GM21381 (cell line): Measurements from ENCODE around the gene KRTAP10-5.
"Not testable (repeated sequence)": the region's sequence is repeated elsewhere in the genome, so short reads cannot be mapped to it uniquely, and the experiment has no call there.

Experiments used
- ATAC-seq: cut with Tn5 transposase; IDR thresholded peaks from one replicate; pipeline ENCODE4 v1.9.1; 2021; ENCODE audit warnings: mild to moderate bottlenecking, moderate library complexity; ENCODE audit not compliant: unreplicated experiment

The KRTAP10-5 gene

GRCh38 chr21:44580231-44580821 lies at the start of gene KRTAP10-5:
TSS of gene KRTAP10-5 (minus strand) at chr21:44580604. CDS start at chr21:44580578, 26 bp downstream.
- not testable (repeated sequence) for ATAC-seq

- ATAC-seq: no peak
Measured at GRCh38 chr21:44628707-44629391, 48.4 kb upstream of the KRTAP10-5 start.

- not testable (repeated sequence) for ATAC-seq
Measured at GRCh38 chr21:44627831-44628233, 47.4 kb upstream of the KRTAP10-5 start.

DNA sequence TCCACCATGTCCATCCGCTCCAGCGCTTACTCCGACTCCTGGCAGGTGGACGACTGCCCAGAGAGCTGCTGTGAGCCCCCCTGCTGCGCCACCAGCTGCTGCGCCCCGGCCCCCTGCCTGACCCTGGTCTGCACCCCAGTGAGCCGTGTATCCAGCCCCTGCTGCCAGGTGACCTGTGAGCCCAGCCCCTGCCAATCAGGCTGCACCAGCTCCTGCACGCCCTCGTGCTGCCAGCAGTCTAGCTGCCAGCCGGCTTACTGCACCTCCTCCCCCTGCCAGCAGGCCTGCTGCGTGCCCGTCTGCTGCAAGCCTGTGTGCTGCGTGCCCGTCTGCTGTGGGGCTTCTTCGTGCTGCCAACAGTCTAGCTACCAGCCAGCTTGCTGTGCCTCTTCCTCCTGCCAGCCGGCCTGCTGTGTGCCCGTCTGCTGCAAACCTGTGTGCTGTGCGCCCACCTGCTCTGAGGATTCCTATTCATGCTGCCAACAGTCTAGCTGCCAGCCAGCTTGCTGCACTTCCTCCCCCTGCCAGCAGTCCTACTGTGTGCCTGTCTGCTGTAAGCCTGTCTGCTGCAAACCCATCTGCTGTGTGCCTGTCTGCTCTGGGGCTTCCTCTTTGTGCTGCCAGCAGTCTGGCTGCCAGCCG lies 46.9 kb upstream of the KRTAP10-5 start:
- not testable (repeated sequence) for ATAC-seq

- ATAC-seq: no peak
Measured at GRCh38 chr21:44626673-44627143, 46.3 kb upstream of the KRTAP10-5 start, which contains the start of gene KRTAP10-9. TSS of gene KRTAP10-9 (plus strand) at chr21:44627093. CDS start at chr21:44627172, 79 bp downstream.

- ATAC-seq: no peak
Measured at GRCh38 chr21:44626262-44626661, 45.9 kb upstream of the KRTAP10-5 start.

- no peak for ATAC-seq
Measured at GRCh38 chr21:44625756-44626155, 45.4 kb upstream of the KRTAP10-5 start.

DNA sequence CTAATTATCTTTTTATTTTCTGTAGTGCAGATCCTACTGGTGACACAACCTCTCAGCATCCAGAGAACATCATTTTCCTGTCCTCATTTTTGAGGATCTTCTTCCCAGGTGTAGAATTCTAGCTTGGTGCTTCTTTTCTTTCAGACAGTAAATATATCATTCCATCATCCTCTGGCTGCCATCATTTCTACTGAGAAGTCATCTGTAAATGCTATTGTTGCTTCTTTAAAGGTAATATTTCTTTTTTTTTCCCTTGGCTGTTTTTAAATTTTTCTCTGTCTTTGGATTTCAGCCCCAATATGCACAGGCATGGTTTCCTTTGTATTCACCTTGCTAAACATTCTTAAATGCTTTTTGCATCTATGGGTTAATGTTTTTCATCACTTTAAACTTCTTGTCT lies 43.2 kb upstream of the KRTAP10-5 start:
- ATAC-seq: no peak

DNA sequence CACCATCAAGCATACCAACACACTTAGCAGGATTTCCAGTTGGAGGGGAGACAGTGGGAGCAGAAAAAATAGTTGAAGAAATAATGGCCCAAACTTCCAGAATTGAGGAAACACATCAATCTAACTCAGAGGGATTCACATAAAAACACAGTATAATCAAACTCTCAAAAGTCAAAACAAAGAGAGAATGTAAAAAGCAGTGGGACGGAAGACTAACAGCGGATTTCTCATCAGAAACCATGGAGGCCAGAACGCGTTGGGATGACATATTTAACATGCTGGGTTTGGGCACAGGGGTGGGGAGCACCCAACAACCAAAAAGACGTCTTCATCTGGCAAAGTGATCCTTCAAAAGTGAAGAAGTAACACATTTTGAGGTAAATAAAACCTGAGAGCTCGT lies 39.5 kb upstream of the KRTAP10-5 start:
- no peak for ATAC-seq

GRCh38 chr21:44618909-44619308 lies 38.5 kb upstream of the KRTAP10-5 start:
- no peak for ATAC-seq

GRCh38 chr21:44618504-44618903 lies 38.1 kb upstream of the KRTAP10-5 start:
- ATAC-seq: no peak

- no peak for ATAC-seq
Measured at GRCh38 chr21:44617071-44617501, 36.7 kb upstream of the KRTAP10-5 start.

DNA sequence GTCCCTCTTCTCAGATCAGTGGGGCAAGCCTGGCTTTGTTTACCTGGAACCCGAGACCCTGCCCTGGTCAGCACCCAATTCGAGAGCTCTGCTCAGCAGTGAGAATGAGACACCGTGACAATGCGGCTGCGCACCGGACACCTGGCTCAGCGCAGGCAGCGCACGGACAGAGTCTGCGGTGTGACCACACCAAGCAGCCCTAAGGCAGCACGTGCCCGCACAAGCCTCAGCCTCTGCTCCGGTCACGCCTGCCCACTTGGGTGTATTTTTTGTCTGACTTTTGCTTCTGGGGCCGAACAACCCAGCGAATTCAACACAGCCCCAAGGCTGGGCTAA lies 36.2 kb upstream of the KRTAP10-5 start:
- no peak for ATAC-seq

GRCh38 chr21:44615911-44616590 lies 35.6 kb upstream of the KRTAP10-5 start:
- no peak for ATAC-seq

GRCh38 chr21:44615466-44615865 lies 35.1 kb upstream of the KRTAP10-5 start:
- ATAC-seq: no peak

DNA sequence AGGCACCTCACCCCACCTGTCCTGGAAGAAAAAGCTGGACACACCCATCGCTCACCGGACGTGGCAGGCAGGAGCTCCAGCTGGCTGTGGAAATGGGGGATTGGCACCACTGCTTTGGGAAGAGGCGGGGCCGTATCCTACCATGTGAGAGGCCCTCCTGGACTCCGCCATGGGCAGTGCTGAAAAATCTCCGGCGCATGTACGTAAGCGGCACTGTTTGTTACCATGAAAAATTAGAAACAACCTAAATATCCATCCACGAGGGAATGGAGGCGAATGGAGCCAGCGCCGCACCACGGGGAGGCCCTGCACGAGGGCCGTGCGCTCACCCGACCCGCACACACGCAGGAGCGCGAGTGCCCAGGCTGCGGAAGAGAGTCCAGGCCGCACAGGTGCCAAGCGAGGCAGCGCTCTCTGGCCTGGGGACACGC lies 34.6 kb upstream of the KRTAP10-5 start:
- no peak for ATAC-seq

DNA sequence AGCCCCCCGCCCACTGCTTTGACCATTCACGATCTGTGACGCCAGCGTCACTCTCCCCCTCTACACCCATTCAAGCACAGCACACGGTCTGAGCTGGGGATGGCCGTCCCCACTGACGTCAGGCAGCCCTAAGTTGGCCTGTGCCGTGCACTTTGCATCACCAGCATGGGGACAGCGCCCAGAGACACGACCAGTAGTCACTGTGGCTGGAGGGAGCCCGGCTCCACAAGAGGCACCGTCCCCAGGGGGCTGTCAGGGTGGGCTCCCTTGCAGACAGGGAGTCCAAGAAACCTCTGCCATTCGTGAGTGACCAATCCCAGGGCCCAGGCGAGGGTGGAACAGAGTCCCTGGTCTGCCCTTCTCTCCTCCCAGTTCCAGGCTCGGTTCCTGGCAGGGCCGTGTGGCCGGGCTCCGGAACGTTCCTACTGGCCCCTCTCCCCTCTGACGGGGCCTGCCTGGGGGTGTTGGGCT lies 33.8 kb upstream of the KRTAP10-5 start:
- ATAC-seq: no peak

DNA sequence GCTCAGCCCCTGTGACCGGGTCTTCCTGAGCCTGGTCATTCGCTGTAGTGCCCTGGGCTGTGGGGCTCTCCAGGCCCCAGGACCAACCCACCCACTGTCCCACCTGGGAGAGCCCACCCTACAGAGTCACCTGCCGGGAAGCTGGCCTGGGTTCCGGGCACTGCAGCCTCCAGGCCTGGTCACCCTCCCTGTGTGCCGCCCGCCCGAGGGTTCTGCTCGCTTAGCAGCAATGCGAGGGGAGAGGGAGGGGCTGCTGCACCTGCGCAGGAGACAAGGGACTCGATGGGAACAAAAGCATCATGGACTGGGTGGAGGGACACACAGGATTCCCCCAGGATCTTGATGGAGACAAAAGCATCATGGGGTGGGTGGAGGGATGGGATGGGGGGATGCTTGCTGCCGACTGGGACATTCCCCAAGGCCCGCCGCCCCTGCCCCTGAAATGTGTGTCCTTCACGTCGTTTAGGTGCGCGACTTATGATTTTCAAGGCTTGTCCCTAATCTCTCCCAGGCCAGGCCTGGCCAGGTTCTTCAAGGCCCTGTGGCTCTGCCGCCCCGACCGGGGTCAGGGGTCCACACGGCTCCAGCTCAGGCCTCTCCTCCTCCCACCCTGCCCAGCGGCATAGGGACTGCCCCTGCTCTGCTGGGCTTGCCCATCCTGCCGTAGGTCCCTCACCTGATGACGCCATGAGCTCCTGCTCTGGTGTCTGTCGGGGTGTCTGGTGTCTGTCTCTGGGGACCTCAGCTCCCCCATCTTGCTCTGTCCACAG lies 33.2 kb upstream of the KRTAP10-5 start:
- no peak for ATAC-seq

- no peak for ATAC-seq
Measured at GRCh38 chr21:44612669-44613229, 32.3 kb upstream of the KRTAP10-5 start.

DNA sequence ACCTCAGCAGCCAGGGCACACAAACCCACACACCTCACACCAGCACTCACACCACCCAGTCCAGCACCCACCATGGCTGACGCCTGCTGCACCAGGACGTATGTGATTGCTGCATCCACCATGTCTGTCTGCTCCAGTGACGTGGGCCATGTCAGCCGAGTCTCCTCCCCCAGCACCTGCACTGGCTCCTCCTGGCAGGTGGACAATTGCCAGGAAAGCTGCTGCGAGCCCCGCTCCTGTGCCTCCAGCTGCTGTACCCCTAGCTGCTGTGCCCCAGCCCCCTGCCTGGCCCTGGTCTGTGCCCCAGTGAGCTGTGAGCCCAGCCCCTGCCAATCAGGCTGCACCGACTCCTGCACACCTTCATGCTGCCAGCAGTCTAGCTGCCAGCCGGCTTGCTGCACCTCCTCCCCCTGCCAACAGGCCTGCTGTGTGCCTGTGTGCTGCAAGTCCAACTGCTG lies 31.7 kb upstream of the KRTAP10-5 start, which contains the start of gene KRTAP10-8:
Gene KRTAP10-8 (plus strand): TSS at position 51 of the 458 bp plus-strand sequence. CDS start 22 bp downstream, at position 73.
- ATAC-seq: no peak
